GM12801 (cell line): Measurements from ENCODE around the gene C10orf90.

Experiments used
- TF ChIP-seq, protein P1 (sequence below): IDR thresholded peaks from one replicate; pipeline ENCODE4 v1.5.1; 2011; ENCODE audit warnings: control low read depth; ENCODE audit not compliant: insufficient read length; ENCODE audit errors: extremely low read depth

Gene C10orf90

DNA sequence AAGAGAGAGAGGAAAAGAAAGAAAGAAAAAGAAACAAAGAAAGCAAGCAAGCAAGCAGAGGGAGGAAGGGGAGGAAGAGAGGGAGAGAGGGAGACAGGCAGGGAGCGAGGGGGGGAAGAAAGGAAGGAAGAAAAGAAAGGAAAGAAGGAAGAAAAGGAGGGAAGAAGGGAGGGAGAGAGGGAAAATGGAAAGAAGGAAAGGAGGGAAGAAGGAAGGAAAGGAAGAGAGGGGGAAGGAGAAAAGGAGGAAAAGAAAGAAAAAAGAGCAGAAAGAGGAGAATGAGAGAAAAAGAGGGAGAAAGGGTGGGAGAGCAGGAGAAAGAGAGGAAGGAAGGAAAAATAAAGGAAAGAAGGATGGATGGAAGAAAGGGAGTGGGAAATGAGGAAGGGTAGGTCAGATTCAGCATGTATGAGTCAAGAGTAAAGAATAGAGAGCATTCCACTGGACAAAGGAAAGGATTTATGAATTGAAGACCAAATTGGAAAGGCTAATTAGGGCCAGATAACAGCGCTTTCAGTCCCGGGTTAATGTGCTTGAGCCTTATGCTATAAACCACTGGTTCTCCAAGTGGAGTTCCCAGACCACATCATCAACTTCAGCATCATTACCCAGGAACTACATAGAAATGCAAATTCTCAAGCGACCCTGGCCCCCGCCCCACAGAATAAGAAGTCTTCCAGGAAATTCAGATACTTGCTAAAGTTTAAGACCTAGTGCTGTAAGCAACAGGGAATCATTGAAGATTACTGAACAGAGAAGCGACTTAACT lies 85.1 kb downstream of the C10orf90 start:
- TF ChIP-seq, protein P1, sequence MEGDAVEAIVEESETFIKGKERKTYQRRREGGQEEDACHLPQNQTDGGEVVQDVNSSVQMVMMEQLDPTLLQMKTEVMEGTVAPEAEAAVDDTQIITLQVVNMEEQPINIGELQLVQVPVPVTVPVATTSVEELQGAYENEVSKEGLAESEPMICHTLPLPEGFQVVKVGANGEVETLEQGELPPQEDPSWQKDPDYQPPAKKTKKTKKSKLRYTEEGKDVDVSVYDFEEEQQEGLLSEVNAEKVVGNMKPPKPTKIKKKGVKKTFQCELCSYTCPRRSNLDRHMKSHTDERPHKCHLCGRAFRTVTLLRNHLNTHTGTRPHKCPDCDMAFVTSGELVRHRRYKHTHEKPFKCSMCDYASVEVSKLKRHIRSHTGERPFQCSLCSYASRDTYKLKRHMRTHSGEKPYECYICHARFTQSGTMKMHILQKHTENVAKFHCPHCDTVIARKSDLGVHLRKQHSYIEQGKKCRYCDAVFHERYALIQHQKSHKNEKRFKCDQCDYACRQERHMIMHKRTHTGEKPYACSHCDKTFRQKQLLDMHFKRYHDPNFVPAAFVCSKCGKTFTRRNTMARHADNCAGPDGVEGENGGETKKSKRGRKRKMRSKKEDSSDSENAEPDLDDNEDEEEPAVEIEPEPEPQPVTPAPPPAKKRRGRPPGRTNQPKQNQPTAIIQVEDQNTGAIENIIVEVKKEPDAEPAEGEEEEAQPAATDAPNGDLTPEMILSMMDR = no peak

DNA sequence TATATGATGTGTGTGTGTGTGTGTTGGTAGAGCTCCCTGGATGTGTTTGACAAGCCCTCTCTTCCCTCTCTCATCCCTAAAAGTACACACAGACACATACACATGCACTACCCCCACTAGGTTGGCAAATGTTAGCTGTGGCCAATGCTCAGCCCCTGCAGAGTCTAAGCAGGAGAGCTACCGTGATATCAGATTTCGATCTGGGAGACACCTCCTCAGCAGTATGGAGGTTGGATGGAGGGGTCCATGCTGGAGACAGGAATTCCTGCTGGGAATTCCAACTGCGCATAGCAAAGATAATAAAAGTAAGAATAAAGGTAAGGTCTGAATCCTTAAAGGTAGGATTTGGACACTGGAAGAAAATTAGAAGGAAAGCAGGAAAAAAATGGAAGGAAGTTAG lies 85.7 kb downstream of the C10orf90 start:
- TF ChIP-seq, protein P1 = no peak

DNA sequence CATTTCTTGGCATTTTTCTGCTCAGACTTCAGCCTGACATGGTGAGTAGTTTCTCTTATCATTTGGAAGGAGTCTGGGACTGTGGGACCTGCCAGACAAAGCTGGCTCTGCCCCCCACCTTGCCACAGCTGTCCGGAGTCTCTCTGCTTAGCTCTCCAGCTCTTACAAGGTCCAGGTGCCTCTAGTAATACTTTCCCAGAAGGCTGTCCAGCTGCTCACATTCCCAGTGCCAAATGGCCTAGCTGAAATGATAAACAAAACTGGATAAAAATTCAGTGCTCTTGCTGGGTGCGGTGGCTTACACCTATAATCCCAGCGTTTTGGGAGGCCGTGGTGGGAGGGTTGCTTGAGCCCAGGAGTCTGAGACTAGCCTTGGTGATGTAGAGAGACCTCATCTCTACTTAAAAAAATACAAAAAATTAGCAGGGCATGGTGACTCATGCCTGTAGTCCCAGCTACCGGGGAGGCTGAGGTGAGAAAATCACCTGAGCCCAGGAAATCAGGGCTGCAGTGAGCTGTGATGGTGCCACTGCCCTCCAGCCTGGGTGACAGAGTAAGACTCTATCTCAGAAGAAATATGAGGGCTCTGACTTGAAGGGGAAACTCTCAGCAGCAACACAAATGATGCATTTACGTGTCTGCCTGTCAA lies 86.8 kb downstream of the C10orf90 start:
- TF ChIP-seq, protein P1 = no peak

DNA sequence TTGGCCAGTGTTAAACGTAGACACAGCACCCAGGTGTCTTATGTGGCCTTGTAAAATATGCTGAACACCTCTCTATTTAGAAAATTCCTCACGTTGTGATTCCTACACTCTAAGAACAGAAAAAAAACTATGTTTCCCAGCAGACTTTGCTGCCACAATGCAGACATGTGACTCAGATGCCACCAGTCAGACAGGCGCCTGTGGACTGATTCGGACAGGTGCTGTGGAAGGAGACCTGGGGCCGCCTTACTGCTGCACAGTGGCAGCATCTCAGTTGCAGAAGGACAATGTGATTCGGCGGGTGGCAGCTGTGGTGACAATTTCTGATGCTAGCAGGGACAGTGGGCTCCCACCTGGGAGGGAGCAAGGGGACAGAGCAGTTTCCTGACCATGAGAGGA lies 88.8 kb downstream of the C10orf90 start:
- TF ChIP-seq, protein P1 = no peak

DNA sequence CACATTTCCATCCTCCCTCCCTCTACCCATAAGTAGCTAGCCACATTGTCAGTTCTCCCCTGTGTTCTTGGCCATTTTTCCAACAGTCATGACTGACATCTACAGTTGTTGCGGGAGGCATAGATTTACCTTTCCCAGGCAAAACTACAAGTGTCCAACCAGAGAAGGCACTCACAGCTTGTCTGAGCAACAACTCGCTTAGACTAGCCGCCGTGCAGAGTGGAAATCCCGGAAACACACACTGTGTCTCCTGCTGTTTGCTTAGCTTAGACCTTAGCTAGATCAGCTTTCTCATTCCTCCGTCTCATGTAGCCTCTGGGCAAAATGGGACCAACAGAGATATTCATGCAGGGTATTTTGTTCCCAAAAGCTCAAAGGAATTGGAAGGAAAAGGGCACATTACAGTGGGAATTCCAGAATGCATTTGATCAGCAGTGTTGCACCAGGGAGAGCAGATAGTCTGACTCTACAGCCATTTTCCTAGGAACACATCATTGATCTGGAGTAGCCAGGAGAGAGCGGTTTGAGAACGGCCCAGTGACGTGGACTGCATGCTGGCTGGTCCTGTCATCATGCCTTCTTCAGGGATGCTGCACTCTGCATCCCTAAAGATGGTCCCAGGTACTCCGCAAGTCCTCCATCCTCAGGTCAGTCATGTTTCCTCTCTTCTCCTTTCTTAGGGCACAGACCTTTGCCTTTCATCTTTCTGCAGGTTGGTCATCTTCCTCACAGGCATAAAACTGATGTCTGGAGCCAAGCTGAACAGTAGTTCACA lies 89.4 kb downstream of the C10orf90 start:
- TF ChIP-seq, protein P1 = no peak

DNA sequence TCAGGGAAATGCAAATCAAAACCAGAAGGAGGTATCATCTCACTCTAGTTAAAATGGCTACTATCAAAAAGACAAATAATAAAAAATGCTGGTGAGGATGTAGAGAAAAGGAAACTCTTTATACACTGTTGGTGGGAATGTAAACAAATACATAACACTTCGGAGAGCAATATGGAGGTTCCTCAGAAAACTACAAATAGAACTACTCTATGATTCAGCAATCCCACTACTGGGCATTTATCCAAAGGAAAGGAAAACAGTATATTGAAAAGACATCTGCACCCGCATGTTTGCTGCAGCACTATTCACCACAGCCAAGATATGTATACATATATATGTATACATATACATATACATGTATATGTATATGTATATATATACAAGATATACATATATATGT lies 94.2 kb downstream of the C10orf90 start:
- TF ChIP-seq, protein P1 = no peak
